OCI-LY7 (cell line): ENCODE results near the gene ANKRD53. TPM values are rescaled to one million over a fixed set of nuclear protein-coding genes. Genes with fewer than 3 reads are reported as not detected.

Experiments
- BruUV-seq: library from RNA; stranded (reverse); fragments of 400-500 nt; replicated peaks from 2 replicates; lab custom pipeline; 2021; lab: Mats Ljungman, UMichigan
- CTCF ChIA-PET: fragments of 300-600 bp; sonication (Branson Sonifier 250); formaldehyde crosslinking; loops from one replicate; lab custom pipeline; 2022; ENCODE audit warnings: antibody characterized with exemption; ENCODE audit not compliant: unreplicated experiment; lab: Charles Lee
- POLR2A ChIA-PET: fragments of 300-600 bp; sonication (Branson Sonifier 250); formaldehyde crosslinking; loops from one replicate; lab custom pipeline; 2022; ENCODE audit warnings: antibody characterized with exemption; lab: Charles Lee
- DNase-seq: peaks from one replicate; pipeline ENCODE4 v3.0.0-alpha.2; 2015; ENCODE audit warnings: low spot score
- H2AFZ ChIP-seq: fragments of 200-600 bp; sonication (generic), shearing (Covaris generic); 2 replicates; pipeline ENCODE4 v1.6.1; 2014; ENCODE audit warnings: mild to moderate bottlenecking, antibody characterized with exemption, low read length, moderate library complexity
- H3K27ac ChIP-seq: fragments of 200-600 bp; sonication (generic); 2 replicates; pipeline ENCODE4 v1.5.1; 2014; ENCODE audit warnings: mixed run types, low read depth, mild to moderate bottlenecking, moderate library complexity, low read length, inconsistent platforms; ENCODE audit not compliant: poor library complexity, severe bottlenecking
- H3K36me3 ChIP-seq: fragments of 200-600 bp; sonication (generic); 2 replicates; pipeline ENCODE4 v1.6.1; 2014; ENCODE audit warnings: mild to moderate bottlenecking, antibody characterized with exemption, low read length, moderate library complexity, mixed read lengths; ENCODE audit not compliant: insufficient read depth
- H3K4me1 ChIP-seq: fragments of 200-600 bp; sonication (generic); 2 replicates; pipeline ENCODE4 v1.5.1; 2014; ENCODE audit warnings: mild to moderate bottlenecking, low read length; ENCODE audit not compliant: insufficient read depth, poor library complexity, severe bottlenecking
- H3K4me2 ChIP-seq: fragments of 200-600 bp; sonication (generic); 2 replicates; pipeline ENCODE4 v1.6.1; 2014; ENCODE audit warnings: mild to moderate bottlenecking, low read length
- H3K4me3 ChIP-seq: fragments of 200-600 bp; sonication (generic); 2 replicates; pipeline ENCODE4 v1.5.1; 2014; ENCODE audit warnings: mild to moderate bottlenecking, low read depth, low read length; ENCODE audit not compliant: poor library complexity, severe bottlenecking
- H3K79me2 ChIP-seq: fragments of 200-600 bp; sonication (generic); 2 replicates; pipeline ENCODE4 v1.6.1; 2016; ENCODE audit warnings: low read depth, mild to moderate bottlenecking, low read length, moderate library complexity, mixed read lengths; ENCODE audit not compliant: insufficient read depth
- H3K9me2 ChIP-seq: fragments of 200-600 bp; sonication (generic); 2 replicates; pipeline ENCODE4 v1.6.1; 2016; ENCODE audit warnings: mild to moderate bottlenecking, low read length, mixed read lengths; ENCODE audit not compliant: insufficient read depth
- H3K9me3 ChIP-seq: fragments of 200-600 bp; sonication (generic); 2 replicates; pipeline ENCODE4 v1.6.1; 2014; ENCODE audit warnings: mild to moderate bottlenecking, mixed run types, low read length, mixed read lengths
- H4K20me1 ChIP-seq: fragments of 200-600 bp; sonication (generic); 2 replicates; pipeline ENCODE4 v1.6.1; 2014; ENCODE audit warnings: mild to moderate bottlenecking, antibody characterized with exemption, low read length, moderate library complexity, mixed read lengths; ENCODE audit not compliant: insufficient read depth
- EZH2phosphoT487 ChIP-seq: fragments of 200-600 bp; sonication (generic); IDR thresholded peaks from 2 replicates; pipeline ENCODE4 v1.6.1; 2018; ENCODE audit warnings: low read depth, borderline replicate concordance, mild to moderate bottlenecking, mixed run types, antibody characterized with exemption, low read length, moderate library complexity, mixed read lengths
- intact Hi-C: fragments of 100-400 bp; cut with micrococcal nuclease; formaldehyde crosslinking; loops from one replicate; pipeline ENCODE4 v1.10.0; 2022; ENCODE audit not compliant: unreplicated experiment
- total RNA-seq, 2 experiments: library from RNA; depleted of rRNA in 1 of 2; stranded (reverse); fragments of >200 nt in 1 of 2; shearing (Covaris generic) in 1 of 2; gene quantifications; 2 replicates each; pipeline ENCODE4 v1.2.3, GENCODE V29; 2014 to 2022
- TF ChIP-seq, protein P1 (sequence below): fragments of 200-600 bp; sonication (generic); conservative IDR thresholded peaks from 2 replicates; pipeline ENCODE4 v1.5.1; 2014; ENCODE audit warnings: mild to moderate bottlenecking, antibody characterized with exemption, low read length, moderate library complexity, mixed read lengths

The ANKRD53 gene
- total RNA-seq, 2 experiments from 2014 or later = not detected

GRCh38 chr2:70936979-70937811, 41.2 kb upstream of the ANKRD53 start:
- Histone ChIP-seq H3K79me2 (no peaks in the 10 kb centered on the region), H3K9me3 (no peaks in the 10 kb centered on the region), H3K9me2 (no peaks in the 10 kb centered on the region), H4K20me1 (no peaks in the 10 kb centered on the region), H2AFZ (no peak overlapping the region), H3K4me2 (no peak overlapping the region), H3K4me3 (no peak overlapping the region), H3K4me1 (no peaks in the 10 kb centered on the region), H3K27ac (no peak overlapping the region), H3K36me3 (no peaks in the 10 kb centered on the region)
- TF ChIP-seq, protein P1, sequence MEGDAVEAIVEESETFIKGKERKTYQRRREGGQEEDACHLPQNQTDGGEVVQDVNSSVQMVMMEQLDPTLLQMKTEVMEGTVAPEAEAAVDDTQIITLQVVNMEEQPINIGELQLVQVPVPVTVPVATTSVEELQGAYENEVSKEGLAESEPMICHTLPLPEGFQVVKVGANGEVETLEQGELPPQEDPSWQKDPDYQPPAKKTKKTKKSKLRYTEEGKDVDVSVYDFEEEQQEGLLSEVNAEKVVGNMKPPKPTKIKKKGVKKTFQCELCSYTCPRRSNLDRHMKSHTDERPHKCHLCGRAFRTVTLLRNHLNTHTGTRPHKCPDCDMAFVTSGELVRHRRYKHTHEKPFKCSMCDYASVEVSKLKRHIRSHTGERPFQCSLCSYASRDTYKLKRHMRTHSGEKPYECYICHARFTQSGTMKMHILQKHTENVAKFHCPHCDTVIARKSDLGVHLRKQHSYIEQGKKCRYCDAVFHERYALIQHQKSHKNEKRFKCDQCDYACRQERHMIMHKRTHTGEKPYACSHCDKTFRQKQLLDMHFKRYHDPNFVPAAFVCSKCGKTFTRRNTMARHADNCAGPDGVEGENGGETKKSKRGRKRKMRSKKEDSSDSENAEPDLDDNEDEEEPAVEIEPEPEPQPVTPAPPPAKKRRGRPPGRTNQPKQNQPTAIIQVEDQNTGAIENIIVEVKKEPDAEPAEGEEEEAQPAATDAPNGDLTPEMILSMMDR = no peak
- TF ChIP-seq EZH2phosphoT487 = no peak
- intact Hi-C loops = no loop called here
- POLR2A ChIA-PET = interaction anchor here (0.7 kb wide), 1 partner anchor 189 kb away, joined by 3 read pairs; no protein-coding TSS in a partner anchor
- BruUV-seq = no TSS peak
- DNase-seq = no peak
- CTCF ChIA-PET = no interaction called here

DNA sequence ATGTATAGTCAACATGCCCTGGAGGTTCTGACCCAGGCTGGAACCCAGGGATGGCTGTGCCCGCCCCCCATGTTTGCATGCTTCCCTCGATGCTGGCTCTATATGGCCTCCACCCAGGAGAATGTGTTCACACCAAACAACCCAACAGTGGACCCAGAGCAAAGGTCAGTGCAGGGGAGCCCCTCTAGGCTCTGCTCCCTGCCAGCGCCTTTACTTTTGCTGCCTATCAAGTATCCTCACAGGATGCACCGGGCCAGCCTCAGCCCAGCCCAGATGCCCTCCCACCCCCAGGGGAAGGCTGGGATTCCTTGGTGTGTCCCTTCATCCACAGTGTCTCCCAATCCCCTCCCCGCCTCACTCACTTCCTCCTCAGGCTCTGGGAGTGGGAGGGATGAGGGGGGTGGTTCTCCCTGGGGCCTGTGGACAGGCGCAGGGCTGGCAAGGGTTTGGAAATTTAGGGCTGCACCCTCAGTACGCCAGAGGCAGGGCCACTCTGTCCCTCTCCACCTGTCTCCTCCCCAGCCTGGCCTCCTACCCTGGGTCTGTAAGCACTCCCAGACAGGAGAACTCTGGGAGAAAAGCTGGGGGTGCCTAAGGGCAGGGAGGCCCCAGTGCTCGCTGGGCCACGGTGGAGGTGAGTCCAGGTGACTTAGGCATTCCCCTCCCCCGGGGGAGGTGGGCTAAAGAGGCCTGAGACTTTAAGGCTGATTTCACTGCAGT, 40.4 kb upstream of the ANKRD53 start:
- TF ChIP-seq EZH2phosphoT487 = no peak
- TF ChIP-seq, protein P1 = no peak
- DNase-seq = no peak
- Histone ChIP-seq H3K9me2 (no peaks in the 10 kb centered on the region), H2AFZ (no peak overlapping the region), H3K36me3 (no peaks in the 10 kb centered on the region), H3K79me2 (no peaks in the 10 kb centered on the region), H3K4me1 (no peaks in the 10 kb centered on the region), H4K20me1 (no peaks in the 10 kb centered on the region), H3K9me3 (no peaks in the 10 kb centered on the region), H3K27ac (no peak overlapping the region), H3K4me3 (no peak overlapping the region), H3K4me2 (no peak overlapping the region)
- ChIA-PET CTCF (no interaction called here), POLR2A (interaction anchor here (0.7 kb wide), 1 partner anchor 68 kb away, joined by 3 read pairs; no protein-coding TSS in a partner anchor)
- intact Hi-C loops = no loop called here
- no TSS peak for BruUV-seq
